ENCODE measurements around the gene MCOLN2.
"Not testable (repeated sequence)": the region's sequence is repeated elsewhere in the genome, so short reads cannot be mapped to it uniquely, and the experiment has no call there.

MCOLN2 gene

DNA sequence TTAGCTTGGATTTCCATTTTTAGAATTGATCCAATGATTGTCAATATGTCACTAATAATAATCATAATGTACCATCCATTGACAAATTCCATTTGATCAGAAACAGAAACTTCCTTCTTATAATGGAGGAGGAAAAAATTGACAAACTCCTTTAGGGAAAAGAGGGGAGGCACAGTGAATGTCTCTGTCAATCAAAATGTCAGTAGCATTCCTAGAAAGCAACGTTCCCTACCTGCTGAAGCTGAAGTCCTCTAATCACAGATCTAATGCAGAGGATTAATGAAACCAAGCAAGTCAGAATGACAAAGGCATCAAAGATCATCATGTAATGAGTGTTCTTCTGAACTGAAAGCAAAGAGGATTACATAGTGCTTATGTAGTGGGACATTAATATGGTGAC is 29.0 kb upstream of the MCOLN2 start:
- TF ChIP-seq, protein P1, sequence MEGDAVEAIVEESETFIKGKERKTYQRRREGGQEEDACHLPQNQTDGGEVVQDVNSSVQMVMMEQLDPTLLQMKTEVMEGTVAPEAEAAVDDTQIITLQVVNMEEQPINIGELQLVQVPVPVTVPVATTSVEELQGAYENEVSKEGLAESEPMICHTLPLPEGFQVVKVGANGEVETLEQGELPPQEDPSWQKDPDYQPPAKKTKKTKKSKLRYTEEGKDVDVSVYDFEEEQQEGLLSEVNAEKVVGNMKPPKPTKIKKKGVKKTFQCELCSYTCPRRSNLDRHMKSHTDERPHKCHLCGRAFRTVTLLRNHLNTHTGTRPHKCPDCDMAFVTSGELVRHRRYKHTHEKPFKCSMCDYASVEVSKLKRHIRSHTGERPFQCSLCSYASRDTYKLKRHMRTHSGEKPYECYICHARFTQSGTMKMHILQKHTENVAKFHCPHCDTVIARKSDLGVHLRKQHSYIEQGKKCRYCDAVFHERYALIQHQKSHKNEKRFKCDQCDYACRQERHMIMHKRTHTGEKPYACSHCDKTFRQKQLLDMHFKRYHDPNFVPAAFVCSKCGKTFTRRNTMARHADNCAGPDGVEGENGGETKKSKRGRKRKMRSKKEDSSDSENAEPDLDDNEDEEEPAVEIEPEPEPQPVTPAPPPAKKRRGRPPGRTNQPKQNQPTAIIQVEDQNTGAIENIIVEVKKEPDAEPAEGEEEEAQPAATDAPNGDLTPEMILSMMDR (IDR thresholded peaks at IDR 0.05; ENCODE audit: low read depth, low read length) = no peak
- H3K4me3 ChIP-seq (ENCODE audit: low read depth, low read length) = no peak overlapping the region

DNA sequence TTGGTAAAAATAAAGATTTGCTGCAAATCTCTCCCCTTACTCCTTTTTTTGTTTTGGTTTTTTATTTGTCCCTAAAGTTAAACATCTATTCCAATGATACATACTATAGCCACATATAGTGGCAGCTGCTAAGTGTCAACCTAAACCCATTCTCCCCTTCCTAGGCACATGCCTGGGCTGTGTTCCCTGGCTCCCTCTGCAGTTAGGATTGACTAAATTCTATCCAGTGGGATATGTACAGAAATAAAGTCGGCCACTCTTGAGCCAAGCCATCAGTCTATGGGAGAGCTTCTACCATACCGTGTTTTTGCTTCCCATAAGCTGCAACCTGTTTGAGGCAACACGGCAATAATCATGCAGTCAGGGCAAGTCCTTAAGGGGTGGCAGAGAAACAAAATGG is 27.8 kb upstream of the MCOLN2 start:
- no peak overlapping the region for H3K4me3 ChIP-seq (ENCODE audit: low read depth, low read length)
- TF ChIP-seq, protein P1 (IDR thresholded peaks at IDR 0.05; ENCODE audit: low read depth, low read length) = no peak

- TF ChIP-seq, protein P1 (IDR thresholded peaks at IDR 0.05; ENCODE audit: low read depth, low read length) = no peak
- no peak overlapping the region for H3K4me3 ChIP-seq (ENCODE audit: low read depth, low read length)
Observed at GRCh38 chr1:85022700-85023099, 25.8 kb upstream of the MCOLN2 start.

- TF ChIP-seq, protein P1 (IDR thresholded peaks at IDR 0.05; ENCODE audit: low read depth, low read length) = no peak
- H3K4me3 ChIP-seq (ENCODE audit: low read depth, low read length) = no peak overlapping the region
Observed at GRCh38 chr1:85019994-85020393, 23.1 kb upstream of the MCOLN2 start.

DNA sequence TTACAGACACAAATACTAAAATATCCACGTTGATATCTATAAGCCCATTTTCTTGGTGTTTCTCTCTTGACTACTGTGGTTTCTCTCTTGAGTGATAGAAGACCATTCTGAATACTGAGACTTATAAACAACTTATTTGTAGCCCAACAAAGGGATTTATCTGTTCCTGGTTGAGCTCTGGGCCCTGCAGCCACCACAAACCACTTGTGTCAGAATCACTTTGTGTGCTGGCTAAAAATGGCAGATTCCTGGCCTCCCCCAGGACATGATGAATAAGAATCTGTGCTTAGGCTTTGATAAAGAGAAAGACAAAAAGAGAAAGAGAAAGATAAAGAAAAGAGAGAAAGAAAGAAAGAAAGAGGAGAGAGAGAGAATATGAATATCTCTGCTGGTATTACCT is 18.9 kb upstream of the MCOLN2 start:
- TF ChIP-seq, protein P1 (IDR thresholded peaks at IDR 0.05; ENCODE audit: low read depth, low read length) = no peak
- H3K4me3 ChIP-seq (ENCODE audit: low read depth, low read length) = no peak overlapping the region

DNA sequence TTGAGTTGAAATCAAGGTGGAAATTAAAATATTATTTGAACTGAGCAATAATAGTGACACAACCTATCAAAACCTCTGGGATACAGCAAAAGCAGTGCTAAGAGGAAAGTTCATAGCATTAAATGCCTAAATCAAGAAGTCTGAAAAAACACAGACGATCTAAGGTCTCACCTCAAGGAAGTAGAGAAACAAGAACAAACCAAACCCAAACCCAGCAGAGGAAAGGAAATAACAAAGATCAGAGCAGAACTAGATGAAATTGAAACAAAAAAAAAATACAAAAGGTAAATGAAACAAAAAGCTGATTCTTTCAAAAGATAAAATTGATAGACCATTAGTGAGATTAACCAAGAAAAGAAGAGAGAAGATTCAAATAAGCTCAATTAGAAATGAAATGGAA is 8.7 kb upstream of the MCOLN2 start:
- not testable (repeated sequence) for H3K4me3 ChIP-seq (ENCODE audit: low read depth, low read length)

DNA sequence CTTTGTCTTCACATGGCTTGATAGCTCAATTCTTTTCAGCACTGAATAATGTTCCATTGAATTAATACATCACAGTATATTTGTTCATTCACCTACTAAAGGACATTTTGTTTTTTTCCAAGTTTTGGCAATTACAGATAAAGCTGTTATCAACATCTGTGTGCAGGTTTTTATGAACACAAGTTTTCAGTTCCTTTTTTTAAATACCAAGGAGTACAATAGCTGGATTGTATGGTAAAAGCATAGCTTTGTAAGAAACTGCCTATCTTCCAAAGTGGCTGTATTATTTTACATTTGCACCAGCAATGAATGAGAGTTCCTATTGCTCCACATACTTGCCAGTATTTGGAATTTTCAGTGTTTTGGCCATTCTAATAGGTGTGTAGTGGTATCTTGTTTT is 4.8 kb upstream of the MCOLN2 start:
- TF ChIP-seq, protein P1 (IDR thresholded peaks at IDR 0.05; ENCODE audit: low read depth, low read length) = no peak
- H3K4me3 ChIP-seq (ENCODE audit: low read depth, low read length) = no peak overlapping the region

GRCh38 chr1:84998642-84999280 is 1.8 kb upstream of the MCOLN2 start:
- TF ChIP-seq, protein P1 (IDR thresholded peaks at IDR 0.05; ENCODE audit: low read depth, low read length) = no peak
- no peak overlapping the region; the same call in 1 of the 2 replicates for H3K4me3 ChIP-seq (ENCODE audit: low read depth, low read length)

Measured in WI38 (cell line).